NB4 (cell line): Measurements from ENCODE around the gene FMN2.
"Not testable (repeated sequence)": the region's sequence is repeated elsewhere in the genome, so short reads cannot be mapped to it uniquely, and the experiment has no call there.

Experiments used
- DNase-seq: peaks from one replicate; pipeline ENCODE4 v3.0.0; 2010; ENCODE audit warnings: low read depth
- H3K4me3 ChIP-seq: one replicate; pipeline ENCODE4 v1.5.1; 2011; ENCODE audit warnings: mild to moderate bottlenecking, low read depth, low read length, moderate library complexity
- CTCF ChIP-seq: IDR thresholded peaks from one replicate; pipeline ENCODE4 v1.5.1; 2012; ENCODE audit warnings: low read depth, low read length
- MAX ChIP-seq: IDR thresholded peaks from 2 replicates; pipeline ENCODE4 v1.6.1; 2011; ENCODE audit warnings: low read depth, low read length
- MYC ChIP-seq: IDR thresholded peaks from 2 replicates; pipeline ENCODE4 v1.6.1; 2011; ENCODE audit warnings: low read depth, low read length
- POLR2A ChIP-seq: IDR thresholded peaks from 2 replicates; pipeline ENCODE4 v1.6.1; 2011; ENCODE audit warnings: mild to moderate bottlenecking; ENCODE audit not compliant: insufficient read length; ENCODE audit errors: extremely low read depth

FMN2 gene

DNA sequence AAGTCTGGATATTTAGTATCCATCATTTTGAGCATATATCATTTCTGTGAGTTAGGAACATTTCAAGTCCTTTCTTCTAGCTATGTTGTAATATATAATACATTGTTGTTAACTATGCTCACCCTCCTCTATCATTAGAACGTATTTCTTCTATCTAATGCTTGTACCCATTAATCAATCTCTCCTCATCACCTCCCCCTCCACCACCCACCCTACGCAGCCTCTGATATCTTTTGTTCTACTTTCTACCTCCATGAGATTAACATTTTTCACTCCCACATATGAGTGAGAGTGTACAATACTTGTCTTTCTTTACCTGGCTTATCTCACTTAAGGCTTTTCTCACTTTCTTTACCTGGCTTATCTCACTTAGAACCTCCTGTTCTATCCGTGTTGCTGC, 156.2 kb downstream of the FMN2 start:
- no peak overlapping the region for H3K4me3 ChIP-seq
- TF ChIP-seq CTCF (no peak), MYC (no peak), MAX (no peak), POLR2A (no peak)
- DNase-seq: no peak

DNA sequence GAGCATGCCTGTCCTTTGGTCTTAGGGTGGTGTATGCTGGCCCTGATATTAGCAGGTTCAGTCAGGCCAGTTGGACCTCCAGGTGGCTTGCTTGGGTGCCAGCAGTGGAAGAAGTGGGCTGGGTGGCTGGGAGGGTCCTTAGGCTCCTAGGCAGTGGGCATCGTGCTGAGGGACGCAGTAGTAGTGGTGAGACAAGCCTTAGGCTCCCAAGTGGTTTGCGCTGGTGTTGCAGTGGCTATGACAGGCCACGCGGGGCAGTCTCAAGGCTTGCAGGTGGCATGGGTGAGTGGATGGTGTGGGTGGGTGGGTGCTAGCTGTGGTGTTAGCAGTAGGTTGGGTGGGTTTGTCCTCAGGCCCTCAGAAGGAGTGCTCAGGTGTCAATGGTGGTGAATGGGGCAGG, 162.3 kb downstream of the FMN2 start:
- DNase-seq: no peak
- no peak overlapping the region for H3K4me3 ChIP-seq
- TF ChIP-seq MAX: no peak
- TF ChIP-seq POLR2A: no peak

- TF ChIP-seq POLR2A: no peak
- no peak for TF ChIP-seq MAX
- no peak for TF ChIP-seq CTCF
- no peak for TF ChIP-seq MYC
- no peak for DNase-seq
Measured at GRCh38 chr1:240254778-240255291, 163.2 kb downstream of the FMN2 start.

DNA sequence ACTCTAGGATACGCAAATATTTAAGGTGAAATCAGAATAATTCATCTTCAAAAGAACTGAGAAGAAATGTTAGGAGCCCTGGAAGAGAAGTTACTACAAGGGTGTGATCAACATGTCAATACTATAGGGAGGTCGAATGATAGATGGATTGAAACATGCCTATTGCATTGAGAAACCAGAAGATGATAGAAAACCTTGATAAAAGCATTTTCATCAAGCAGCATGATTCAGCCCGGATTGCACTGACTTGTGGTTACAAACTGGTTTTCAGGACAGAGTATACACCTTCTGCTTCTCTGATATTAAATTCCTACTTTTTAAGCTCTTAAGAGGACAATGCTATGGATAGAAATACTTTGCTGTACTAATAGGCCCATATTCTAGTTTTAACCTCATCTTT, 164.2 kb downstream of the FMN2 start:
- H3K4me3 ChIP-seq: no peak overlapping the region
- no peak for DNase-seq
- TF ChIP-seq CTCF (no peak), MYC (no peak), MAX (no peak), POLR2A (no peak)

More at GRCh38 chr1:240254778-240255291, 163.2 kb downstream of the FMN2 start:
- no peak overlapping the region for H3K4me3 ChIP-seq

DNA sequence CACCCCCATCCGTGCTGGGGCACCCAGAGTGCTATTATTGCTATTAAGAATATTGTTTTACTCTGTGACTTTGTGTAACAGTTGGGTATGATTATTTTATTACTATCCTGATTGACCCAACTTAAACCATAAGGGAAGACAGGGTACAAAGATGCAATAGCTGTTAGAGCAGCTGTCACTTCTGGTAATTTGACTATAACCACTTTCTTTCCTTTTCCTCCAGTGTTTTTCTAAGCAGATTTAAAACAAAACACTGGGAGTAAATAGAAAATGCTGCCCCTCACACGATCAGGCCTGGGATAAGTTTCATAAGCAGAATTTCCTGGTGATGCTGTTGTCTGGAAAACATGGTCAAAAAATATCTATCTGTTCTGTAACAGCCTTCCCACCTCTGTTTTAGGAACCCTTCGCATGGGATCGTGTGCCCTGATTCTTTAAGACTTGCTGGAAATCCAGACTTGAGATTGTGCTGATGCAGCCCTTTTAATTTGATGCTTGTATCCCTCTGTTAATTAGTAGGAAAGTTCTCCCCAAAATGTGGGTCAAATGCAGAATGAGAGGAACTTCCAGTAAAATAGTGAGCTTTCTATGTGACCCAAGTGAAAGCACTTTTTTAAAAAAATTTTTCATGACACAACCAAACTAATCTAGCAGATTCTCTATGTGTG, 165.3 kb downstream of the FMN2 start:
- no peak overlapping the region for H3K4me3 ChIP-seq
- TF ChIP-seq MAX (no peak), CTCF (no peak), POLR2A (no peak), MYC (no peak)
- DNase-seq: no peak

GRCh38 chr1:240258910-240259309, 167.2 kb downstream of the FMN2 start:
- no peak for TF ChIP-seq POLR2A
- no peak for TF ChIP-seq MAX
- TF ChIP-seq MYC: no peak
- TF ChIP-seq CTCF: no peak
- H3K4me3 ChIP-seq: no peak overlapping the region
- DNase-seq: no peak

DNA sequence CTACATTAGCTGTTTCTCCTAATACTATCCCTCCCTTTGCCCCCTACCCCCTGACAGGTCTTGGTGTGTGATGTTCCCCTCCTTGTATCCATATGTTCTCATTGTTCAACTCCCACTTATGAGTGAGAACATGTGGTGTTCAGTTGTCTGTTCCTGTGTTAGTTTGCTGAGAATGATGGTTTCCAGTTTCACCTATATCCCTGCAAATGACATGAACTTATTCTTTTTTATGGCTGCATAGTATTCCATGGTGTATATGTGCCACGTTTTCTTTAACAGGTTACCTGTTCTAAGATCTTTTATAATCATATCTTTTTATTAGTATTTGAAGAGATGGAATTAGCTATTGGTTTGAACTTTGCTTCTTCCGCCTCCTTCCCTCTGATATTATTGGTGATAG, 172.8 kb downstream of the FMN2 start:
- not testable (repeated sequence) for H3K4me3 ChIP-seq, DNase-seq
